Lung microvascular endothelial cell (primary cell): ENCODE measurements around the gene CTSW. TPM values are rescaled to one million over a fixed set of nuclear protein-coding genes. Genes with fewer than 3 reads are reported as not detected.
"Not testable (repeated sequence)": the region's sequence is repeated elsewhere in the genome, so short reads cannot be mapped to it uniquely, and the experiment has no call there.

Source experiments
- DNase-seq, 2 donors: peaks; one replicate each; pipeline versions ENCODE4 v3.0.0 to v3.0.0-alpha.2; 2010; ENCODE audit warnings: low read depth in 2 of 2
- total RNA-seq: library from RNA; depleted of rRNA; stranded (reverse); fragments of >200 nt; gene quantifications from 2 replicates; pipeline ENCODE4 v1.2.1, GENCODE V29; 2014

Gene CTSW
- total RNA-seq, 1 donor from 2014 or later = 0.20 TPM

DNA sequence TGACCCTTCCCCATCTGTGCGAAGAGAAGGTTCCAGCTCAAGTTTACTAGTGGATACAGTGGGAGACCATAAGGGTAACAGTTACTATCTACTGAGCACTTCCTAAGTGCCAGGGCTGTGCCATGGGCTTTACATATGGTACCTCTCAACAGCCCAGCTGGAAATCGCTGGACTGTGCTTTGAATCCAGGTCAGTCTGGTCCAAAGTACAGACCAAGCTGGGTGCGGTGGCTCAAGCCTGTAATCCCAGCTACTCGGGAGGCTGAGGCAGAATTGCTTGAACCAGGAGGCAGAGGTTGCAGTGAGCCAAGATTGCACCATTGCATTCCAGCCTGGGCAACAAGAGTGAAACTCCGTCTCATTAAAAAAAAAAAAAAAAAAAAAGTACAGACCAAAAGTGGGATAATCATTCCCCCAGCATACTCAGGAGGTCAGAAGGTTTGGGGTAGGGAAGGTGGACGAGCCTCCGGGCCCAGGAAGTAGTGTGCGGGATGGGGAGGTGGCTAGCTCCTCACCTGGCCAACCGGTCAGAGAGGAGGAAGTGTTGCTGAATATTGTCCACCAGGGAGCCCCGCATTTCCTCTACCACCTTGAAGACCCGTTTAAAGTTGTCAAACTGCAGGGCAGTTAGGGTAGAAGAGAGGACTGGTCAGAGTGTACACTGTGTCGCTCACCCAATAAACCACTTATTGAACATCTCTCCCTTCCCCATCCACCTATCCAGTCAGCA is 6.3 kb downstream of the CTSW start:
- no peak for DNase-seq

DNA sequence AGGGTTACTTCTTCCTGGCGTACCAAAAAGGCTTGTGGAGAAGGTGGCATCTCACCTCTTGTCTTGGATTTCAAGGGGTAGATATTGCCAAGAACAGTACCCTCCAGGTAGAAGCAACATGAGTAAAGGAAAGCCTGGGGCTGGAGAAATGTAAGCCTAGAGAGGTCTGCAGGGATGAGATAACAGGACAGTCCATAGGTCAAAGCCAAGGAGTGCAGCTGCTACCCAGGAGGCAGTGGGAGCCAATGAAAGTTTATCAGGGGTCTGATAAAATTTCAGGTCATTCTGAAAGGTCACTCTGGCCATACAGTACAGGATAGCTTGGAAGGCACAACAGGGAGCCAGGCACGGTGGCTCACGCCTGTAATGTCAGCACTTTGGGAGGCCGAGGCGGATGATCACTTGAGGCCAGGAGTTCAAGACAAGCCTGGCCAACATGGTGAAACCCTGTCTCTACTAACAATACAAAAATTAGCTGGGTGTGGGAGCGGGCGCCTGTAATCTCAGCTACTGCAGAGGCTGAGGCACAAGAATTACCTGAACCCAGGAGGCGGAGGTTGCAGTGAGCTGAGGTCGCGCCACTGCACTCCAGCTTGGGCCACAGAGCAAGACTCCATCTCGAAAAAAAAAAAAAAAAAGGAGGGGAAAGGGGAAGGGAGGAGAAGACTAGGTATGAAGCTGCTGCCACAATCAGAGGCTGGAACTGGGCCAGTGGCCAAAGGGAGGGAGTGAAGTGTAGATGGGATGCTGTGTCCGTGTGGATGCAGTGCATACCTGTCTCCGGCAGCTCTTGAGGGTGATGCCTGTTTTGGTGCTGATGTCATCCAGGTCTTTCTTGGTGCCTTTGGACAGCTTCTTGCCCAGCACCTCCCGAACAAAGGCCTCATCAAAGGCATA is 7.4 kb downstream of the CTSW start:
- DNase-seq = no peak

DNA sequence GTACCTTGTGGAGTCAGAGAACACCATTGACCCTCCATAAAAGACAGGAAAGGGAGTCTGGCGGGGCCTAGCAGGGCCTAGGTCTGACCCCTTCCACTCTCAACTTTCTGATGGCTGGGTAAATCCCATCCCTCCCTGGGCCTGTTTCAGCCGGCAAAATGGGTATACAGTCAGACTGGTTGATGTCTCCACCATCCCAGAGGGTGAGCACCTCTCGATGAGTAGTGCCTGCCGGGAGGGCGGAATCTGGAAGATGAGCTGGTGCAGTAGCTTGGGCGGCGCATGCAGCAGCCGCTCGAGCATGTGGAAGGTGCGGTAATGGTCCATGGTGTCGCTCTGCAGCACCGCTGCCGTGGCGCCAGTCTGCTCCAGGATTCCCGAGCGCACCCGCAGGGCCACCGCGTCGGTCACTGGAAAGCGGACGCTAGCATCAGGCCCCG is 8.1 kb downstream of the CTSW start:
- DNase-seq = peak in 1 of 2 donors; percentile 50

DNA sequence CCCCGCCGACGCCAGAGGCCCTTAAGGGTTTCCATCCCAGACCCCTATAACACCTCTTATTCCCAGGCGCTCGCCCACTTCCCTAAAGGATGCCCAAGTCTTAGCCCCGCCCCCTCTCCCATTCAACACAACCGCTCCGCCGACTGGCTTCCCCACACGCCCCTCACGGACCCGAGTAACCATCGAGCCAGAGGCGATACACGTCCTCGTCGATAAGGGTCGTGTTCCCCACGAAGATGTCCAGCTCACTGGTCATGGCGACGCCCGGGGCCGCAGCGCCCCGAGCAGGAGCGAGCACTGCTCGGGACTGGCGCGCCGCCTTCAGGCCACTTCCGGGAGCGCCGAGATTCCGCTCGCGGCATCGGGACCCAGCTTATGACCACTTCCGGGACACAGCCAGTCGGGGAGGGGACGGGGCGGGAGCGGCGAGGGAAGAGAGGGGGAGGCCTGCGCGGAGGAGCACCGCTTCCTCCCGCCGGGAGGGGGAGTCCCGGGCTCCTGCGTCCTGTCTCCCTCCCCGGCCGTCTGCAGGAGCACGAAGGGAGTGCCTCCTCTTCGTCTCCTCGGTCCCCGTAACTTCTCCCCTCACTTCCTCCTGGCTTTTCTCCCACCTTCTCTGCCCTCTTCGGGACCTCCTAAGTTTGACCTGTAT is 8.7 kb downstream of the CTSW start, which contains the start of gene FIBP:
FIBP (minus strand) TSS at position 309 of the 652 bp plus-strand sequence; CDS start at position 256, 53 bp downstream.
- peak; percentile 97 to 98 for DNase-seq

DNA sequence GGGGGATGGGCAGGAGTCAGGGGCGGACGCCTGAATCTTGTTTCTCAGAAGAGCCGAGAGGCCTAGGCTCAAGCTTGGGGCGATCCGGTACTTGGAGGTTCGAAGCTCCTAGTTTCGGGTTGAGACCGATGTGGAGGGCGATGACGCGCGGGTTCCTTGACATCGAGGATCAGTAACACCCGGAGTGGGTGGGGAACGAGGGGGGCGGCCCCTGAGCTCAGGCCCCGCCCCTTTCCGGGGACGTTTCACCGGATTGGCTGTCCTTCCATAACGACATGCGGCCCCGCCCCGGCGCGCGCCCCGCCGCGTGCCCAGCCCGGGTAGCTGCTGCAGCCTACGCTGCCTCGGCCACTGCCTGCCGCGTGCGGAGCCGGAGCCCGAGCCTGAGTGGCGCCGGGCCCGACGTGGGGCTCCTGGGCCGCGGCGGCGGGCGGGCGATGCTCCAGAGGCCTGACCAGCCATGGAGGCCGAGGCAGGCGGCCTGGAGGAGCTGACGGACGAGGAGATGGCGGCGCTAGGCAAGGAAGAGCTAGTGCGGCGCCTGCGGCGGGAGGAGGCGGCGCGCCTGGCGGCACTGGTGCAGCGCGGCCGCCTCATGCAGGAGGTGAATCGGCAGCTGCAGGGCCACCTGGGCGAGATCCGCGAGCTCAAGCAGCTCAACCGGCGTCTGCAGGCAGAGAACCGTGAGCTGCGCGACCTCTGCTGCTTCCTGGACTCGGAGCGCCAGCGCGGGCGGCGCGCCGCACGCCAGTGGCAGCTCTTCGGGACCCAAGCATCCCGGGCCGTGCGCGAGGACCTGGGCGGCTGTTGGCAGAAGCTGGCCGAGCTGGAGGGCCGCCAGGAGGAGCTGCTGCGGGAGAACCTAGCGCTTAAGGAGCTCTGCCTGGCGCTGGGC is 10.9 kb downstream of the CTSW start, which contains the start of gene CCDC85B:
CCDC85B (plus strand) TSS at position 350 of the 895 bp plus-strand sequence; CDS start at position 461, 111 bp downstream.
- DNase-seq = peak; percentile 96 to 97

DNA sequence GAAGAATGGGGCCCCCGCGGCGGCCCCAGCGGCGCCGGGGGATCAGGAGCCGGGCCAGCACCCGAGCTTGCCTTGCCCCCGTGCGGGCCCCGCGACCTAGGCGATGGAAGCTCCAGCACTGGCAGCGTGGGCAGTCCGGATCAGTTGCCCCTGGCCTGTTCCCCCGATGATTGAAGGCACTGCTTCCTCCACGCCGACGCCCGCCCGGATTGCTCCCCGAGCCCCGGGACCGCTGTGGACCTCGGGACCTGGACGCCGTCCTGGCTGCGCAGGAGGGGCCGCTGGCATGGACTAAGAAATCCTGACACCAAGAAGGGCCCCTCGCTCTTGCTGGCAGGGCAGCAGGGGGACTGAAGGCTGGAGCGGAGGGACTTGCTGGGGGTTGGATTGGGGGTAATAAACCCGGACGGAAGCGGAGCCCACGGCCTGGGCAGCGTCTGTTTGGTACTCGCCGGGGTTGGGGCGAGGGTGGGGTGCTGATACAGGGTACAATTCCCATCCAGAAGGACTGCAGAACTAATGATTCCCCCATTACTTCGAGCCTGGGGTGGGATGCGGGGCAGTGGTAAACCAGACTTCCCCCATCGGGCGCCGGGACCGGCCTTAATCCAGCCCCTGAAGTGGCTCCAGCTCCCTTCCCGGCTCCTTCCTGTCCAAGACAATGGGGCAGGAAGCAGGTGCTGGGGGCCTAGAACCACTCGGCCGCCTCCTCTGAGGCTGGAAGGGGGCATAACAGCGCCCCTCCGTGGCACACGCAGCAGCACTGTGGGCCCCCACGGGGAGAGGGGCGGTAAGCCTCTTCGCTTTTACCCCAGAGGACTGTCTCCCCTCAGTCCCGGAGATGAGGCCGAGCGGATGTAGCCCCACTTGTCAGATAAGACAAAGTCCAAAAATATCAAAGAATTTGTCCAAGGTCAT is 11.8 kb downstream of the CTSW start:
- DNase-seq = peak; percentile 55 to 93

DNA sequence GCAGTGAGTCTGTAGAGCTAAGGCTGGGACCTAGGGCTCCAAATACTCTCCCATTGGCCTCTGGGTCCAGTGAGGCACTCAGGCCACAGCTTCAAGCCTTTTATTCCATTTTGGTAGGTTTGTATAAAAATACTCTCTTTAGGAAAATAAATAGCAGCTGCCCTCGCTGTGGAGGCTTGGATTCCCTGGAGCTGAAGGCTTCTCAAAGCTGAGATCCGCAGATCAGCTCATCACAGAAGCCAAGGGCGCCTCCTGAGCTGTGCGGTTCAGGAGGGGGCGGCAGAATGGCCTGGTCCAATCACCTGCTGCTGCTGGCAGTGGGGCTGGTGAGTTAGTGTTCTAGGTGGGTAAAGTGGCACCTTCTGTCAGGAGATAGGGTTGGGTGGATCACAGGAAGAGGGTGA is 12.5 kb downstream of the CTSW start:
- DNase-seq = not testable (repeated sequence)

DNA sequence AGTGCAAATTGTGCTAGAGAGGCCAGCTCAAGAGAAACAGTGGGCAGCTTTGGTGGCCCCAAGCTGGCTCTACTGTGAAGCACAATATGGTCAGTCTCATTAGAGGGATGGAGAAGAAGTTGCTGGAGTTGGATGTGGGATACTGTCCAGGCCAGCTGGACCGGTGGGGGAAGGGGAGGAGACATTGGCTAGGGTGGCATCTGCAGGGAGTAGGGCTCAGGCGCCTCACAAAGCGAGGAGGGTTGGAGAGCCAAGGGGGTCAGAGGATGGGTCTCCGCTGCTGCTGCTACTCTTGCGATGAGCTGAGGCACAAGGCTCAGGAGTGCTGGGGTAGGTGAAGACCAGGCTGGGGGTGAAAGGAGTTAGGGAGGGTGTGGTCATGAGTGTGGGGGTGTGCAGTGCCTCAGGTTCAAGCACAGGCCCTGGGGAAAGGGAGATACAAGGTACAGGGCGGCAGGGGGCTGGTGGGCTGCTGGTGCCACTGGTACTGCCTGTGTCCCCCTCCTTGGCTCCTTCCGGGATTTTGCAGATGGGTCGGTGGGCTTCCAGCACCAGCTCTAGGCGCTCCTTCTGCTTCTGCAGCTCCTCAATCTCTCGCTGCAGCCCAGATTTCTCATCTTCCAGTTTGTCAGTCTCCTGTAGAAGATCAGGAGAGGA is 13.2 kb downstream of the CTSW start:
- DNase-seq = no peak

DNA sequence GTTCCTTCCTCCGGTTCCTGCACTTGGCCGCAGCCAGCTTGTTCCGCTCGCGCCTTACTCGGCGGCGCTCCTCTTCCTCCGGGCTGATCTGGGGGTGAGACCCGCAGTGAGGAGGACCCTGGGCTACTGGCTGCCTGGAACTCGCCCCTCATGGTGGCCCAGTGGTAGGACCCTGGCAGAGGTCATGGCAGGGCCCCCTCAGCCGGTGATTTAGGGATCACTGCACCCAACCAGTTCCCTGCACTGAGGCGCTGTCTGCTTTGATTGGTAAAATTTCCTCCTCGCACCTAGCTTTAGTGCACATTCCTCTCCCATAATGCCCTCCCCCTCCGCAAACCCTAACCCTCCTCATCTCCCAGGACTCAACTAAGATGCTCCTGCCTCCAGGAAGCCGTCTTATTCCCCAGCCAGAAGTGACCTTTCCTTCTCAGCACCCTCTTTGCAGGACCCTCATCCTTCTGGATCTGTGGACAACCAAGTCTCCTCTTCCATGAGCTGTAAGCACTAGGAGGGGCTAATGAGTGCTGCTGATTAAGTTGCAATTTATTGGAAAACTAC is 14.5 kb downstream of the CTSW start:
- peak in 1 of 2 donors; percentile 66 for DNase-seq

DNA sequence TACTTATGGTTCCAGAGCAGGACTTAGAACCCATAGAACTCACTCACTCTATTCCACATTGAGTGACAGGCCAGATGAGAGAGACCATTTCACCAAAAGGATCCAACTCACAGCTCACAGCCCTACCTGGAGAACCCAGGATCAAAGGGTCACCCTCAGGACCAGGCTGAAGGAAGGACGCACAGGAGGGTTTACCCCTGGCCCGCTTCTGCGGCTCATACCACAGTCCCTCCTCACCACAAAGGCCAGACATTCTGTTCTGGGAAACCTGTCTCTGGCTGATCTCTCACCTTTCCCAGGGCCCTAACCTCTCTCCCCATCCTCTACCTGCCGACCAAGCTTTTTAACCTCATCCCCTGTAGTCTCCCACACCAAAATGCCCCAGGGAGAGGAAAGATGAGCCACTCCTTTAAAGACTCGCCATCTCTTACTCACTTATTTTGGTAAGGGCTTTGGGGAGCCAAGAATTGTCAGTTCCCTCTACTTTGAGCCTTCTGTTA is 15.9 kb downstream of the CTSW start:
- DNase-seq = no peak

DNA sequence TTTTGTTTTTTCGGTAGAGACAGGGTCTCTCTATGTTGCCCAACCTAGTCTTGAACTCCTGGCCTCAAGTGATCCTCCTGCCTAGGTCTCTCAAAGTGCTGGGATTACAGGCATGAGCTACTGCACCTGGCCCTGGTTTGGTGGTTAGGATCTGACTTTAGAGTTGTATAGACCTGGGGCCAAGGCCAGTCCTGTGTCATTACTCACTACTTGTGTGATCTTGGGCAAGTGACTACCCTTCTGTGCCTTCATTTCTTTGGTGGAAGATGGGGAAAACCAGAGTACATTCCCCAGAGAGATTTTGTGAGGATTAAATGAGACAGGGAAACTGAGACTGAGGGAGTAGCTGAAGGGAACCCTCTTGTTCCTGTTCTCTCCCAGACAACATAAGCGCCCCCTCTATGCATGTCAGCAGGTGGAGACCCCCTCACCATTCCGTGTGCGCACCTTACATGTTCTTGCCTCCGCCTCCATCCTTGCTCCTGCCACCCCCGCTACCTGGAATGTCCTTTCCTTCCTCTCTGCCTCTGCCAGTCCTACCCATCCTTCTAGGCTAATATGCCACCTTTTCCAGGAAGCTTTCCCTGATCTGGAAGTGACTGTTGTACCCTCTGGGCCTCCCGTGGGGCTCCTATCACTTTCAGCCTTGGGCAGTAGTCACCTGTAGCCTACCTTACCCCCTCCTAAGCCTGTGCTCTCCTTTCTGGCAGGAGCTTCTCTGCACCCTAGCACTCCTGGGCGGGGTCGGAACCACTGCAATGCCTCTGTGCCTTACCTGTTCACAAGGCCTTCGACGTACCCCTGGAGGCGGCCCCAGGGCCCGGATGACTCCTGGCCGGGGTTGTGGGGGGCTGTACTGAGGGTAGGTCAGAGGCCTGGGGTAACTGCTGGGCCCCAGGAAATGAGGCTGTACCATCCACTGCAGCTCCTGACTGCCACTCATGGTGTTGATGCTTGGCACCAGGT is 16.7 kb downstream of the CTSW start:
- no peak for DNase-seq

DNA sequence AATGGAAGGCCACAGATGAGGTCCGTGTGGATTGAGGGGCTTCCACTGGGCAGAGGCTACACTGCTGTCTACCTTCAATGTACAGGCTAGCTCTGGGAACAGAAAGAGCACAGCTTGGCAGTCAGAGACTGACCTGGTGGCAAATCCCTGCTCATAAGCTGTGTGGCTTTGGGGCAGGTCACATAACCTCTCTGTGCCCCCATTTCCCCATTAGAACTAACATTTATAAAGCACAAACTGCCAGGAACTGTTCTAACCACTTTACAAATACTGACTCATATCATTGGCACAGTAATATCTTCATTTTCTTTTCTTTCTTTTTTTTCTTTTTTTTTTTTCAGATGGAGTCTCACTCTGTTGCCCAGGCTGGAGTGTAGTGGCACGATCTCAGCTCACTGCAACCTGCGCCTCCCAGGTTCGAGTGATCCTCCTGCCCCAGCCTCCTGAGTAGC is 17.4 kb downstream of the CTSW start:
- DNase-seq = no peak

DNA sequence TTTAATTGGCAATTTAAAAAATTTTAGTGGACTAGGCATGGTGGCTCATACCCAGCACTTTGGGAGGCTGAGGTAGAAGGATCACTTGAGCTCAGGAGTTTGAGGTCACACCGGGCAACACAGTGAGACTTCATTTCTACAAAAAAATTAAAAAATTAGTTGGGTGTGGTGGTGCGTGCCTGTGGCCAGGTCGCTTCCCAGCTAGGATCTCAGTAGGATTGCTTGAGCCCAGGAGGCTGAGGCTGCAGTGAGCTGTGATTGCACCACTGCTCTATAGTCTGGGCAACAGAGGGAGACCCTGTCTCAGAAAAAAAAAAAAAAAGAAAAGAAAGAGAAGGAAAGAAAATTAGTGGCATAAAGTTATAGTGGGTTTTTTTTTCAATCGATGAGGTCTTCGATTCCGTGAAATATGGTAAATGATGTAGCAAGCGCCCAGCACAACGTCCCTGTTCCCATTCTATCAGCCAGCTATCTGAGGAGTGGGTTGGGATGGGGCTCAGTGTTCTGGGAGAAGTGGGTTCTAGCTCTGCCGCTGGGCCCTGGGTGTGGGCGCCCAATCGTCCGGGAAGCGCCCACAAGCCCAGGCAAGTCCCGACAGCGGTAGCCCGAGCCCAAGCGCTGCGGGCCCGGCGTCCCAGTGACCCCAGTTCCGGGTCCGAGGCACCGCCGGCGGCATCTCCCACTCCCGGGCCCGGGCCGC is 19.2 kb downstream of the CTSW start:
- DNase-seq = no peak

DNA sequence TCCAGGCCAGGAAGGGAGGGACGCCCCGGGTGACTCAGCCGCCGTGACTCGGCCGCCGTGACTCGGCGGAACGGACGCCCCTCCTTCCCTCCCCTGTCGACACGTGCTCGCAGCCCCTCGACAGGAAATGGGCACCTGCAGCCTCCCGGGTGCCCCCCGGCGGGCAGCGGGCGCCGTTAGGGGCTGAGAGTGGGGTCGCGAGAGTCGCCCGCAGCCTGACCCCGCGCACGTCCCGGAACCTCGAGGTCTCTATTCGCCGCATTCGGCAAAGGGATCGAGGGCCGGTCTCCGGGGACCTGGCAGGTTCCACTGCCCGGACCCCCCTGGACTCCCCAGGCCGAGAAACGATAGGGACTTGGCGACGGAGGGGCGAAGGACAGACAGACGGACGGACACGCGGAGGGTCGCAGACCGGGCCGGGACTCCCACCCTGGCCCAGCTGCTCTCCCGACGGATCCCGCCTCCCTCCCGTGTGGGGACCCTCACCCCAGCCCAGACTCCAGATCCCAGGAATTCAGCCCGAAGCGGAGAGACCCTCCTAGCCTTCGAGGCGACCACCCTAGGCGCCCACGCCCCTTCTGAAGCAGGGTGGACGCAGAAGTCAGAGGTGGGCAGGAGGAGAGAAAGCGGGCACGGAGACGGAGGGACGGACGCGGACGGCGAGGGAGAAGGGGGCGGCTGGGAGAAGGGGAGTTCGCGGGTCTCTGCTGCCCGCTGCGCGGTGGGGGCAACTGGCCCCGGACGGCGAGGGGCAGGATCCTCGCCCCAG is 19.9 kb downstream of the CTSW start:
- DNase-seq = peak; percentile 76 to 86

DNA sequence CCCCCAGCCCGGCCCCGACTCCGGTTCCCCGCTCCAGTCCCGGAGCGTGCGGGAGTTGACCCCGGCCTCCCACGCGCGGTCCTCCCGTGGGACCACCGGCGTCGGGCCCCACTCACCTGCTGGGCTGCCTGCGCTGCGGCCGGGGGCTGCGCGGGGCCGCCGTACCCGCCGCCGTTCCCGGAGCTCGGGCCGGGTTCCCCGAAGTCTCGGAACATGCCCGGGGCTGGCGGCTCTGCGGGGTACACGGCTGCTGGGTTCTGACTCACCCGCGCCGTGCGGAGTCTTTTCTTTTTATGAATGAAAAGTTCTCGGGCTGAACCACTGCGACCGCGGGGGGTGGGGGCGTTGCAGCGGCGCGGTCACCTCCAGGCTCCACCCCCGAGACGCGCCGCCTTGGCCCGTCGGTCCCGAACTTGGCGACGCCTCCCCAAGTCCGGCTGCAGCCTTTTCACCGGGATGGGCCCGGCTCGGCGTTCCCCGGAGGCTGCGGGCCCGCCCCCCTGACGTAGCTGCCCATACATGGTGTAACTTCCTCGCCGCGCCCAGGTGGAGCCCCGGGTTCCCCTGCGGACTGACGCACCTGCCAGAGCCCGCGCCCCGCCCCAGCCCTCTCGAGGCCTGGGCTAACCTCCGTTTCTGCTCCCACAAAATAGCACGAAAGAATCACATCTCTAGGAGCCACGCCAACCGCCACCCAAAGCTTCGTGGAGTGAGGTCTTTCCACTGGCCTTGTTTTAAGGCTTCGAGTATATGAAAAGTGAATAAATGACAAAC is 20.7 kb downstream of the CTSW start, which contains the start of gene FOSL1:
FOSL1 (minus strand) TSS at position 264 of the 774 bp plus-strand sequence; CDS start at position 215, 49 bp downstream.
- peak; percentile 78 to 97 for DNase-seq
